ENCODE results near the gene PXDN. TPM values are rescaled to one million over a fixed set of nuclear protein-coding genes. Genes with fewer than 3 reads are reported as not detected.

PXDN gene
- total RNA-seq, 1 donor from 2014 or later = 576 TPM

DNA sequence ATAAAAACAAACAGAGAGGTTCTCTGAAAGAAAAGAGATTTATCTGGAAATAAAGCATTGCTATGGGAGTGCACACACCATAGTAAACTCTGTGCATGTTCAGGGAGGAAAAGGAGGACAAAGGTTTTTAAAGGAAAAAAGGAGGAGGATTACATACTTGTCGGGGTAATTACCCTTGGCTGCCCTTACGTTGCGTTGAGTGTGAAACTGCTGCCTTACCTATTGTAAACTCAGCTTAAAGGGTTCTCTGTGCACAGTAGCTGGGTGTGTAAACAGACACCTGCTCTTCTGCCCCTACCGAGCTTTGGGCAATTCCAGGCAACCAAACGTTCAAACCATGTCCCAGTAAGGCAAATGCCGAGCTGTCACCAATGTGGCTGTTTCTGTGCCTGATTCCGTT, 29.6 kb upstream of the PXDN start:
- no peak for DNase-seq (ENCODE audit: low spot score)
- H3K27me3 Mint-ChIP-seq (ENCODE audit: low read depth) = peaks cover 17% of the 10 kb centered on the region
- no peak overlapping the region for H3K4me3 Mint-ChIP-seq (ENCODE audit: unreplicated experiment)
- no peak overlapping the region for H3K27ac Mint-ChIP-seq (ENCODE audit: unreplicated experiment)
- H3K9me3 Mint-ChIP-seq (ENCODE audit: low read depth) = no peaks in the 10 kb centered on the region
- TF ChIP-seq, protein P1, sequence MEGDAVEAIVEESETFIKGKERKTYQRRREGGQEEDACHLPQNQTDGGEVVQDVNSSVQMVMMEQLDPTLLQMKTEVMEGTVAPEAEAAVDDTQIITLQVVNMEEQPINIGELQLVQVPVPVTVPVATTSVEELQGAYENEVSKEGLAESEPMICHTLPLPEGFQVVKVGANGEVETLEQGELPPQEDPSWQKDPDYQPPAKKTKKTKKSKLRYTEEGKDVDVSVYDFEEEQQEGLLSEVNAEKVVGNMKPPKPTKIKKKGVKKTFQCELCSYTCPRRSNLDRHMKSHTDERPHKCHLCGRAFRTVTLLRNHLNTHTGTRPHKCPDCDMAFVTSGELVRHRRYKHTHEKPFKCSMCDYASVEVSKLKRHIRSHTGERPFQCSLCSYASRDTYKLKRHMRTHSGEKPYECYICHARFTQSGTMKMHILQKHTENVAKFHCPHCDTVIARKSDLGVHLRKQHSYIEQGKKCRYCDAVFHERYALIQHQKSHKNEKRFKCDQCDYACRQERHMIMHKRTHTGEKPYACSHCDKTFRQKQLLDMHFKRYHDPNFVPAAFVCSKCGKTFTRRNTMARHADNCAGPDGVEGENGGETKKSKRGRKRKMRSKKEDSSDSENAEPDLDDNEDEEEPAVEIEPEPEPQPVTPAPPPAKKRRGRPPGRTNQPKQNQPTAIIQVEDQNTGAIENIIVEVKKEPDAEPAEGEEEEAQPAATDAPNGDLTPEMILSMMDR (IDR thresholded peaks at IDR 0.05) = no peak
- H3K36me3 Mint-ChIP-seq (ENCODE audit: low read depth) = no peaks in the 10 kb centered on the region
- H3K4me1 Mint-ChIP-seq (ENCODE audit: low read depth) = peaks cover 28% of the 10 kb centered on the region

DNA sequence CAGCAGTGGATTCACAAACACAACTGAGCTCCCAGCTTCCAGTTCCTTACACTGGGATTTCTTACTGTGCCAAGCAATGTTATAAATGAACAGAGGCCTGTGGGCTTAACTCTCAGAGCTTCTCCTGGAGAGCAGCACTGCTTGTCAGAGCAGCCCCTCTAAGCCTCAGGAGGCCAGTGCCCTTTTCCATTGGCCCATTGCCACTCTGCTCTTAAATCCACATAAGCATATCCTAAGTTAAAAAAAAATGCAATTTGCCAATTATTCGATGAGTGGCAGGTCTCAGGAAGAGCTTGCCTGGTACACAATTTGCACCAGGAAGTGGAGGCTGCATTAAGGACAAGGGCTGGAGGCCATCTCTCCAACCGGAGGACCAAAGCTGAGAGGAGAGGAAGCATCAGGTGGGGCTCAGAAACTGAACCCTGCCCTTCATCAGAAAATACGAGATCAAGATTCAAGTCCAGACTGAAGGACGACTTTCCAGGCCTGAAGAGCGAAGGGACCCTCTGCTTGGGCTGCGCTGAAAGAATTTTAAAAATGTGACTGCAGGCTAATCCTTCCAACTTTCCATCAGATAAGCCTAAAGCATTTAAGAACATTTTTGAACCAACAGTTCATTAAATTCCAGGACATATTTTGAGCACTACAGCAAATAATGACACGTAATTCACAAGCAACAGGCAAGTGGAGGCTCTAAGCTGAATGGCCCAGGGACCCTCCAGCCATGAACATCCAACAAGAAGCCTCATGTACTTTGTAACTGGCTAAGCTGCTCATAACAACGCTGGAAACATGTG, 28.4 kb upstream of the PXDN start:
- Mint-ChIP-seq H3K36me3 (ENCODE audit: low read depth) (no peaks in the 10 kb centered on the region), H3K9me3 (ENCODE audit: low read depth) (no peaks in the 10 kb centered on the region), H3K4me1 (ENCODE audit: low read depth) (peaks cover 28% of the 10 kb centered on the region), H3K4me3 (ENCODE audit: unreplicated experiment) (no peak overlapping the region), H3K27ac (ENCODE audit: unreplicated experiment) (peak overlapping the region; percentile 87), H3K27me3 (ENCODE audit: low read depth) (peaks cover 7% of the 10 kb centered on the region)
- no peak for DNase-seq (ENCODE audit: low spot score)
- TF ChIP-seq, protein P1 (IDR thresholded peaks at IDR 0.05) = no peak

DNA sequence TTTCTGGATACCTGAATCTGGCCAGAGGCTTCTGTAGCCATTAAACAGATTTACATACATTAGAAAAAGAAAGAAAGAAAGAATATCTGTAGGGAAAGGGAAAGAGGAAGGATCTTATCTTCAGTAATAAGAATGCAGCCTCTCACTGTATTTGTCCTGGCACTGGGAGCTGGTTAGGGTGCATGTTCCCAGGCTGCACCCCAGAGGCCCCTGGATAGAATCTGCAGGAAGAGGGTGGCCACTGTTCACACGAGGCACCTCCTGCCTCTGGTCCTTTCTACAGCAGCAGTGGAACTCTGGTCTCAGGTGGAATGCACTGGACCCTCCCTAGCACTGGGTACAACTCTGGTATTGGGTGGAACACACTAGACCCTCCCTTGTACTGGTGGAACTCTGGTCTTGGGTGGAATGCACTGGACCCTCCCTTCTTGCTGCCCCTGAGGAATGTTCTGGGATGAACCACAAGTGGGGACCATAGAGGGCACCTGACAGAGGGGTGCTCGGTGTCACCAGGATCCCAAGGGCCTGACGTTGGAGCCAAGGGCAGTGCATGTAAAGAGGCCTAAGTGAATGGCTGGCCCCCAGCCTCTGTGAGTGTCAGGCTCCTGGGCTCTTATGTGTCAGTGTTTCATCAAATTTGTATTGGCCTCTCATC, 27.4 kb upstream of the PXDN start:
- Mint-ChIP-seq H3K9me3 (ENCODE audit: low read depth) (no peaks in the 10 kb centered on the region), H3K4me3 (ENCODE audit: unreplicated experiment) (no peak overlapping the region), H3K27me3 (ENCODE audit: low read depth) (peaks cover 3% of the 10 kb centered on the region), H3K27ac (ENCODE audit: unreplicated experiment) (no peak overlapping the region), H3K4me1 (ENCODE audit: low read depth) (peaks cover 28% of the 10 kb centered on the region), H3K36me3 (ENCODE audit: low read depth) (no peaks in the 10 kb centered on the region)
- TF ChIP-seq, protein P1 (IDR thresholded peaks at IDR 0.05) = no peak
- DNase-seq (ENCODE audit: low spot score) = no peak

DNA sequence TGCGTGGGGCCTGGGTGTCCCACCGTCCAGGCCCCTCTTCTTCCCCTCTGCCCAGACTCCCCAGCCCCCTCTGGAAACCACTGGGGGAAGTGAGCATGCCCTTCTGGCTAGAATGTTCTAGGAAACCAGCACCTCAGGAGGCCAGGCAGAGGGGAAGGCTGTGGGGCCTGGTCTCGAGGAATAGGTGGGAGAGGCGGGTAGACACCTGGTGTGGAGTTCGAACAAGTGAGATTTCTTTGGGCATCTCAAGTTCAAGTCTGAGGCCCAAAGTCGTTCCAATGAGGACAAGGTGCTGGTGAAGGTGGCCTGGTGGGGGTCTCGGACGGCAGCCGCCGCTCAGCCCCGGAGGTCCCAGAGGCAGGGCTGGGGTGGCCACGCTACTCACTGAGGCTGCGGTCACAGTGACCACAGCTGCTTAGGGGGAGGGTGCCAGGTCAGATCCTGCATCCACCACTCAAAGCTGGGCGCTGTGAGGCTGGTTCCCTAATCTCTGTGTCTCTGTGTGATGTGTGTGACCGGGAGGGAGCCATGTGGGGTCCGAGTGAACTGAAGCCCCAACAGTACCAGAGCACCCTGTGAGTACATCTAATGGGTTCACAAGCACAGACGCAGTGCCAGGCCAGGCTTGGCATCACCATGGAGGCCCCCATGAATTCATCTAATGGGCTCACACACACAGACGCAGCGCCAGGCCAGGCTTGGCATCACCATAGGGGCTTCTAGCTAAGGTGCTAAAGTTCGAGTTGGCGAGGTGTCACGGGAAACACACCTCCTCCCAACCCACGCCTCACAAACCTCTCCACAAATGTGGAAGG, 26.5 kb upstream of the PXDN start:
- H3K4me3 Mint-ChIP-seq (ENCODE audit: unreplicated experiment) = no peak overlapping the region
- no peak overlapping the region for H3K27ac Mint-ChIP-seq (ENCODE audit: unreplicated experiment)
- H3K36me3 Mint-ChIP-seq (ENCODE audit: low read depth) = no peaks in the 10 kb centered on the region
- H3K9me3 Mint-ChIP-seq (ENCODE audit: low read depth) = no peaks in the 10 kb centered on the region
- no peak for DNase-seq (ENCODE audit: low spot score)
- peaks cover 5% of the 10 kb centered on the region for H3K27me3 Mint-ChIP-seq (ENCODE audit: low read depth)
- peaks cover 28% of the 10 kb centered on the region for H3K4me1 Mint-ChIP-seq (ENCODE audit: low read depth)
- TF ChIP-seq, protein P1 (IDR thresholded peaks at IDR 0.05) = no peak

All from chondrocyte (in vitro differentiated cells).